ENCODE results near the gene GCLM. TPM values are rescaled to one million over a fixed set of nuclear protein-coding genes. Genes with fewer than 3 reads are reported as not detected.
"Not testable (repeated sequence)": the region's sequence is repeated elsewhere in the genome, so short reads cannot be mapped to it uniquely, and the experiment has no call there.

The GCLM gene
- polyA plus RNA-seq, 3 donors, result 10.2 to 13.1 (median 10.8) TPM

DNA sequence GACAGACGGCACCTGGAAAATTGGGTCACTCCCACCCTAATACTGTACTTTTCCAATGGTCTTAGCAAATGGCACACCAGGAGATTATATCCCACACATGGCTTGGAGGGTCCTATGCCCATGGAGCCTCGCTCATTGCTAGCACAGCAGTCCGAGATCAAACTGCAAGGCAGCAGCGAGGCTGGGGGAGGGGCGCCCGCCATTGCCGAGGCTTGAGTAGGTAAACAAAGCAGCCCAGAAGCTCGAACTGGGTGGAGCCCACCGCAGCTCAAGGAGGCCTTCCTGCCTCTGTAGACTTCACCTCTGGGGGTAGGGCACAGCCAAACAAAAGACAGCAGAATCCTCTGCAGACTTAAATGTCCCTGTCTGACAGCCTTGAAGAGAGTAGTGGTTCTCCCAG lies 53.2 kb downstream of the GCLM start:
- not testable (repeated sequence) for DNase-seq (ENCODE audit: extremely low read depth in 1 of 11, low read depth in 9 of 11, low spot score in 4 of 11)

DNA sequence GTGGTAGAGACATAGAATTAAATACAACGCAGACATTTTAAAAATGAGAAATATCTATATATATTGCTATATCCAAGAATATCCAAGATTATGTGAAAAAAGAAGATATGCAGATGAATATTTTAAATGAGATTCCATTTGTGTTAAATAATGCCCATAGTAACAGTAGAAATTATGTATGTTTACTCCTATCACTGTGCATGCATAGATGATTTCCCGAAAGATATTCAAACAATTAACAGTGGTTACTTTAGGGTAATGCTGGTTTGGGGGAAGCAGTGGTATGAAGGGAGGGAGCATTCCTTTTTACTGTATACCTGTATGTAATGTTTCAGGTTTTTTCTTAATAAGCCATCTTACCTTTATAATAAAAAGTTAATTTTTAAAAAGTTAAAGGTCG lies 55.3 kb downstream of the GCLM start:
- no peak for DNase-seq (ENCODE audit: extremely low read depth in 1 of 11, low read depth in 9 of 11, low spot score in 4 of 11)

DNA sequence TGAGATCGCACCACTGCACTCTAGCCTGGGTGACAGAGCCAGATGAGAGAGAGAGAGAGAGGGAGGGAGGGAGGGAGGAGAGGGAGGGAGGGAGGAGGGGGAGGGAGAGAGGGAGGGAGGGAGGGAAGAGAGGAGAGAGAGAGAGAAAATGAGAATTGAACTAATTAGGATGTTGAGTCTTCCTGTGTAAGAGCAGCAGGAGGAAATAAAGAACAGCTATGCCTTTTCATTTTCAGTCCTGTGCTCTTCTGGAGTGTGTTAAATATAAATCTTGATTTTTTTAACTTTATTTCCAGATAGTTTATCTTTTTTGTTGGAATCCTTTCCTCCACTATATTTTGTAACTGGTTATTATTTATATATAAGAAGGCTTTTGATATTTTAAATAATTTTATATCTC lies 57.4 kb downstream of the GCLM start:
- no peak for DNase-seq (ENCODE audit: extremely low read depth in 1 of 11, low read depth in 9 of 11, low spot score in 4 of 11)

DNA sequence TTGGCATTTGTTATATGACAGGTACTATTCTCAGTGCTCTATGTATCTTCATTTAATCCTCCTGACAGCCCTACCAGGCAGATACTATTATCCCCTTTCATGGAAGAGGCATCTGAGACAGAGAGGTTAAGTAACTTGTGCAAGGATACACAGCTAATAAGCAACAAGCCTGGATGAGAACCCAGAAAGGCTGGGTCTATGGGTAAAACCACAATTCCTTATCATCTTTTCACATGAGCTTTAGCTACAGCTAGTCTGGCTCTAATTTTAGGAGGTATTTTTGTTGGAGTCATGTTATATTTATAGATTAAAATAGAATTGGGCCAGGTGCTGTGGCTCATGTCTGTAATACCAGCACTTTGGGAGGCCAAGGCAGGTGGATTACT lies 57.9 kb downstream of the GCLM start:
- no peak for DNase-seq (ENCODE audit: extremely low read depth in 1 of 11, low read depth in 9 of 11, low spot score in 4 of 11)

DNA sequence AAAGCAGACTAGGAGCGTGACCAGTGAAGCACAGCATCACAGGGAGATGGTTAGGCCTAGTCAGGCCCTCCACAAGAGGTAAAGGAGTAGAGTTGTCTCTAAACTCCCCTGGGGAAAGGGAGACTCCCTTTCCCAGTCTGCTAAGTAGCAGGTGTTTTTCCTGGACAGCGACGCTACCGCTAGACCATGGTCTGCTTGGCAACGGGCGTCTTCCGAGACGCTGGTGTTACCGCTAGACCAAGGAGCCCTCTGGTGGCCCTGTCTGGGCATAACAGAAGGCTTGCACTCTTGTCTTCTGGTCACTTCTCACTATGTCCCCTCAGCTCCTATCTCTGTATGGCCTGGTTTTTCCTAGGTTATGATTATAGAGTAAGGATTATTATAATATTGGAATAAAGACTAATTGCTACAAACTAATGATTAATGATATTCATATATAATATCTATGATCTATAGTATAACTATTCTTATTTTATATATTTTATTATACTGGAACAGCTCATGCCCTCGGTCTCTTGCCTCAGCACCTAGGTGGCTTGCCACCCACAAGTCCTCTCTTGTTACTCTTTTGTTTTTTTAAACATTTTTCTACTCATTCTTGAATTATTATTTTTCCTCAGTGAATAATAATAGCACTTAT lies 58.4 kb downstream of the GCLM start:
- peak in 1 of 11 donors; percentile 14 for DNase-seq (ENCODE audit: extremely low read depth in 1 of 11, low read depth in 9 of 11, low spot score in 4 of 11)

DNA sequence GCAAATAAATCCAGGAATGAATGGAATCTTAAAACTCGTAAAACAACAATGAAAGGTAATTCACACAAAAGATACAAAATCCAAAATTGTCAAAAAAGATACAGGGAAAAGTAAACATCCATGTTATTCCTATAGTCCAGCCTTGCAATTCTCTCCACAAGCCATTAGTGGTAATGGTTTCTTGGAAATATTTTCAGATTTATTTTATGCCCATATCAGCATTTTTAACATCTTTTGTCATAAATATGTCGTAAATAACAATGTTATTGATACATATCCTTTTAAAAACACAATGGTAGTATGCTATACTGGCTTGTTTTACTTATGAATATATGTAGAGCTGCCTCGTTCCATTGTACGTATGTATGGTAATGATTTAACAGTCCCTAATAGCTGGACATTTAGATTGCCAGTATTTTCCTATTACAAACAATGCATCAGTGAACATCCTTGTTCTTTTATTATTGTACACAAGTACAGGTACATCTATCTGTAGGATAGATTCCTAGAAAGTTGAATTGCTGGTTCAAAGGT lies 60.8 kb downstream of the GCLM start:
- DNase-seq (ENCODE audit: extremely low read depth in 1 of 11, low read depth in 9 of 11, low spot score in 4 of 11), result no peak

DNA sequence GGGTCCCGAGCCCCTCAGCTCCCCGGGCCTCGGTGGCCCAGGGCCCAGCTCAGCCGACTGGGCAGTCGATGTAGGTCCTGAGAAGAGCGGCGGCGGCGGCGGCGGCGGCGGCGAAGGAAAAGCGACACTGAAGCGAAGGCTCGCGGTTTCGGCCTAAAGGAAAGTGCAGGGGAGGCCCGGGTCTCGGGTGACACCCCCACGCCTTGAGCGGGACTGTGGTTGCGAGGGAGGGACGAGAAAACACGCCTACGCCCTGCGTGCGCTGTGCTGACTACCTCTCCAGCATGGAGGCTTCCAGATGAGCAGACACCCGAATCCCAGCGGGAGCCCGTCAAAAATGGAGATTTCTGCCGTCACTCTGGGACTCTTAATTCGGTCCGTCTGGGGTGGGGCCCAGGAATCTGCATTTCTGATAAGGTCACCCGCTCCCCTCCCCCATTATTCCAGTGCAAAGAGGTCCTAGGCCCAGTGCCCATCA lies 61.4 kb downstream of the GCLM start:
- peak in 9 of 11 donors; percentile 32 to 67 (median 53) for DNase-seq (ENCODE audit: extremely low read depth in 1 of 11, low read depth in 9 of 11, low spot score in 4 of 11)

DNA sequence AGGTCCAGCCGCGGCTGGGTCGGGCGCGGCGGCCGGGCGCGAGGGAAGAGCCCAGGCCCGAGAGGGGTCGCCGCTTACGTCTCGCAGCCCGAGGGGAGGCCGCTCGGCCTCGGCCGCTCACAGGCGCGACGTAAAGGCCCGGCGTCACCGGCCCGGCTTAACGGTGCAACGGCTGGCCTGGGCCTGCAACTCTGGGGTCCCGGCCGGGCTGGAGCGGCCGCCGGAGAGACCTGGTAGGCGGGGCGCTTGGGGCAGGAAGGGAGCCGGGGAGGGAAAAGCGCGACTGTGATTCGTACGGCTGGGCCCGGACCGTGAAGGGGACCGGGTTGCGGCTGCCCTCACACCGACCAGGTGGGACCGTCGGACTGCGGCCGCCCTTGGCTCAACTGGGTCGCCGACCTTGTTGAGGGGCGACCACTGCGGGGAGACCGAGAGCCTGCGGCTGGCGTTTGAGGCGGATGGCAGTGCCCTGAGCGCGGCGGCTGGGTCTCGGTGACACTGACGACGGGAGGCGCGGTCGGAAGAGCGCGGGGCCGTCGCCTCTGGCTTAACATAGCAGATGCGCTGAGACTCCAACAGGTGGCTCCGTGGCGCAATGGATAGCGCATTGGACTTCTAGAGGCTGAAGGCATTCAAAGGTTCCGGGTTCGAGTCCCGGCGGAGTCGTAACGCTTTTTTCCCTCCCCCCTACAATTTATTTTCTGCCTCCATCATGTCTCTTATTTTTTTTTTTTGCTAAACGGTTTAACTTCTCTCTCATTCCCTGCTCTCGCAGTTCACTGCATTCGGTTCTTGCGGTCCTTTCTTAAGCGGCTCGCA lies 62.0 kb downstream of the GCLM start:
- DNase-seq (ENCODE audit: extremely low read depth in 1 of 11, low read depth in 9 of 11, low spot score in 4 of 11), result peak; percentile 85 to 95 (median 92)

DNA sequence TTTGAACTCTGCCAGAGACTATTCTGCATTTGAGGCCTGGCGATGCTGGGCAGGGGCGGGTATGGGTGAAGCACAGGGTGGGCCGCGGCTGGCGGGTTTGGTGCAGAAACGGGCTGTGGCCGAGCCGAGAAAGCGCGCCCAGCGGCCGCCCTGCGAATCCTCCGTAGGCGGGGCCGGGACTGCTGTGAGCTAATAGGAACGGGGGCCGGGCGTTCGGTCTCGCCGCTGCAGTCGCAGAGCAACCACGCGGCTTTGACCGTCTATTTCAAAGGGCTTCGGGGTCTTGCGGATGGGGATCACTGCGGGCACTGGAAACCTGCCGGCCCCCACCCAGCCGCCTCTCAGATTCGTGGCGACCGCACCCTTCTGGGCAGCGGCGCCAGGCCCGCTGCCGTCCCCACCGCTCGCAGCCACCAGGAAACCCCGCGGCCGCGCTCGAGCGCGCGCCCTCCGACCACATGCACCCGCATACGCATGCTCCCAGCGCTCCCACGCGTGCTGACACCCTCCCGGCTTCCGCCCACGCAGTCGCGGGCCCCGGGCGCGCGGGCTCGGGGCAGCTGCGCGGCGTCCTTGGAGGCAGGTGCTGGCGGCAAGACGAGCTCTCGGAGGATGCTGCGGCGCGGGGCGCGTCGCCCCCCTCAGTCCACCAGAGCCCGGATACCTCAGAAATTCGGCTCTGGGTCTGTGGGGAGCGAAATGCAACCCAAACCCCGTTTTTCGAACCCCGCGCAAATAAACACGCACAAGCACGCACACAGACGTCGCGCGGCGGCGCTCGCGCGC lies 62.8 kb downstream of the GCLM start:
- peak; percentile 64 to 84 (median 82) for DNase-seq (ENCODE audit: extremely low read depth in 1 of 11, low read depth in 9 of 11, low spot score in 4 of 11)

DNA sequence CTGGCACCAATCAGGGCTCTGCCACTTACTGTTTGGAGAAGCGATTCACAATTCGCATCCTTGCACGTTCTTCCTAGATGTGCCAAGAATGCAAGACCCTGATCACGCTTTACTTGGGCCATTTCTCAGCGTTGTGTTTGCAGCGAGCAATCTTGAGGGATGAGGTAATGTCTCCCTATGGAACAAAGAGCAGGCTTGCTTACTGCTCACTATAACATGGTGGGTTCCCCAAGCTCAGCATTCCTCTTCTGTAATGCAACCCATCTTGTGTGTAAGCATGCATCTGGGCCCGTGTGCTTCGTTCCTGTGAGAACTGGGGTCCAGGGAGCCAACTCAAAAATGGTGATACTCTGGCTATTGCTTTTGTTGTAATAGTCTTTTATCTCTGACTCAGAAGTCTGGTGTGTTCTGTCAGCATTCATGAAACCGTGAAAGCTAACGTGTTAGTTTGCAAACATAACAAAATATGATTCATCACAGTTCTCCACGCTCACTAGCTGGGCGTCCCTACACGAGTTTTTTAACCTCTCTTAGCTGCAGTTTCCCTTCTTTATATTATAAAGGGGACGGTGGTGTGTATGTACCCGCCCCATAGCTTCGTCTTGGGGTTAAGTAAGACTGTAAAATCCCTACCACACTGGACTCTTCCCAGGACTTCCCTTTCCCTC lies 63.6 kb downstream of the GCLM start:
- peak in 10 of 11 donors; percentile 11 to 45 (median 23) for DNase-seq (ENCODE audit: extremely low read depth in 1 of 11, low read depth in 9 of 11, low spot score in 4 of 11)

DNA sequence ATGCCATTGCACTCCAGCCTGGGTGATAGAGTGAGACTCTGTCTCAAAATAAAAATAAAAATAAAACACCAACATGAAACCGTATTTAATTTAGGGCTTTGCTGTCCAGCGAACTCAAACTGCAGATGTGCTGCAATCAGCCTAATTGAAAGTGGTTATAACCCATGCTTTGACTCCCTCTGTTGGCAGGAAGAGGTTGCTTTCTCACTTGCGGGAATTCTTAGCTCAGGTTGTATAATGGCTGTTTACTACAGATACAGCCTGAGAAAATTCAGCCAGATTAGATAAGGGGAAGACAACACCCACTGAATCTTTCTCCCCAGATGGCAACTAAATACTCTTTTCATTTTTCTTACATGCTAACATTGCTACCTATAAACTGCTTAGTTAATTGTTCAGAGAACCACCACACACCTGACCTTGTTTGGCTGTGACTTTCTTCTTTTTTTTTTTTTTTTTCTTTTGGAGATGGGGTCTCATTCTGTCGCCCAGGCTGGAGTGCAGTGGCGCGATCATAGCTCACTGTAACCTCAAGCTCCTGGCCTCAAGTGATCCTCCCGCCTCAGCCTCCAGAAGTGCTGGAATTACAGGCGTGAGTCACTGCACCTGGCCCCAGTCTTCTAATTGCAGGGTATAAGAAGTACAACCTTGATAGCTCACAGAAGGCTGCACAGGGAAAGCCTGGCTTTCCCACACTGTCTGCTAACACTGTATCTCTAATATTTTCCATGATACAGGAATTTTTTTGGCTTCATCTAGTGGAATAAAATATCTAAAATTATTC lies 64.8 kb downstream of the GCLM start:
- DNase-seq (ENCODE audit: extremely low read depth in 1 of 11, low read depth in 9 of 11, low spot score in 4 of 11), result peak; percentile 31 to 80 (median 61)

DNA sequence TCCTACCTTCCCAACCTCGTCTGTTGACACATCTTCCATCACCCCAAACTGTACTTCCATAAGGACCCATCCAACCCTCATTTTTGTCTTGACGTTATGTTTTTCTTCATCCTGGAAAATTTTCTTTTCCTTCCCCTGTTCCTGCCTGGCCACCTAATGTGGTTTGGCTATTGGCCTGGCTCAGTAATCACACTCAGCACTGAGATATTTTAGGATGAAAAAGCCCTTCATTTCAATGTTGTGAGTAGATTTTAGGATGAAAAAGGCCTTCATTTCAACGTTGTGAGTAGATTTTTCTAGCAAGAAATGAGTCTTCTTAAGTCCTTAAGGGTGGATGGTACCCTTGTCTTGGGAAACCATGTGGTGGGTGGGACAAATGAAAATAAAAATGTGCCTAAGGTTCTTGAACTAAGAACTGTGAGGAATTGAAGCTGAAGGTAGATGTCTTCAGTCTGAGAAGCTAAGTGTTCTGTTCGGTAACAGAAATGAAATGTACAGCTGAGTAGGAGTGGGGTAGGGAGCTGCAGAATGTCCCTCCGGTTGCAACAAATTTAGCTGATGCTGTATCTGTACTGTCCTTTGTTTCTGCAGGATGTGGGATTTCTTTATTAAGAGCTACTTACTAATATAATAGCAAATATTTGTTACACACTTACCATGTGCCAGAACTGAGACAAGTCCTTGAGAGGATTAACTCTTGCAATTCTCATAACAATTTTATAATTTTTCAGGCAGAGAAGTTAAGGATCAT lies 66.3 kb downstream of the GCLM start:
- DNase-seq (ENCODE audit: extremely low read depth in 1 of 11, low read depth in 9 of 11, low spot score in 4 of 11), result no peak

DNA sequence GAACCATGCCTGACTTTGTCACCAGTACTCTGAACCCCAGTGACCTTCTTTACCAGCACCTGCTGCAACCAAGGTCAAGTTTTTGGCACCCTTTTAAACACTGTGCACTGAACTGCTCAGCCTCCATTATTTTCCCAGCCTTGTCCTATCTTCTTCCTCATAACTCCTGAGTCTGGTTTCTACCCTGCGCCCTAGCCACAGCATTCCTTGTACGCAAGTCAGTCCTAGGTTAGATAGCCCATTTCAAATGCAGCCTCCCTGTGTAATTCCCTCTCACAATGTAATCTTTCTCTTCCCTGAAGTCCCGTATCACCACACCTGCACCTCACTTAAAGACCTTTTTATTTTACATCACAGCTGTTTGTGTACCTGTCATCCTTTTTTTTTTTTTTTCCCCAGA lies 67.5 kb downstream of the GCLM start:
- no peak for DNase-seq (ENCODE audit: extremely low read depth in 1 of 11, low read depth in 9 of 11, low spot score in 4 of 11)

DNA sequence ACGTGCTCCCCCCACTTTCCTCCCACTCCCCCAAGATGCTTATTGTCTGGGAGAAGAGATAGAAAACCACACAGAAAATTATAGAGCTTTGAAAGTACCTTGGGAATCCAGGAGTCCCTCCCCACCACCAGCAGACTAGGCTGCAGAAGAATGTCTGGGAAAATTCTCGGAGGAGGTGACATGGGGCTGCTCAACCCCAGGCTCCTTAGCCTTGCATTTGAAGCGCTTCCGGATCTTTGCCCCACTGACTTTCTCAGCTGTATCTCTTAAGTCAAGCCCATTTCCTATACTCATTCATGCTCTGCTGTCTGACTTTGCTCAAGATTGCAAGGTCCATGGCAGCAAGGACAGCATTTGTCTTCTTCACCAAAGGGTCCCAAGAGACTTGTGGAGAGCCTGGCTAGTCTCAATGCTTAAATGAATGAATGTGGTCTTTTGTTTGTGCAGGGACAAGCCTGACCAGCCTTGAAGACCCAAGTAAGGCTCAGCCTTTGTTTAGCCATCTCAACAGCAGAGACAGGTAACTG lies 68.2 kb downstream of the GCLM start:
- no peak for DNase-seq (ENCODE audit: extremely low read depth in 1 of 11, low read depth in 9 of 11, low spot score in 4 of 11)

DNA sequence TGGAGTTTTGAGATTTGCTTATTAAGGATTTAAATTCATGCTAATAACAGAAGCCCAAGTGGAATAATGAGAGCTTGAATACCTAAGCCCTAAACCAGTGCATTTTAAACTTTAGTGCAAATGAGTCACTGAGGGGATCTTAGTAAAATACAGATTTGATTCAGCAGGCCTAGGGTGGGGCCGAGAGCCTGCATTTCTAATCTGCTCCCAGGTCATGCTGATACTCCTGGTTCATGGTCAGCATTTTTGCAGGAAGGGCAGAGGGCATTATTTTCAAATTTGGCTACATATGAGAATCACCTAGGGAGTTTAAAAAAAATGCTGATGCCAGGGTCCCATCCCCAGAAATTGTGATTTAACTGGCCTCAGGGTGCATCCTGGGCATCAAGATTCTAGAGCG lies 69.5 kb downstream of the GCLM start:
- no peak for DNase-seq (ENCODE audit: extremely low read depth in 1 of 11, low read depth in 9 of 11, low spot score in 4 of 11)

DNA sequence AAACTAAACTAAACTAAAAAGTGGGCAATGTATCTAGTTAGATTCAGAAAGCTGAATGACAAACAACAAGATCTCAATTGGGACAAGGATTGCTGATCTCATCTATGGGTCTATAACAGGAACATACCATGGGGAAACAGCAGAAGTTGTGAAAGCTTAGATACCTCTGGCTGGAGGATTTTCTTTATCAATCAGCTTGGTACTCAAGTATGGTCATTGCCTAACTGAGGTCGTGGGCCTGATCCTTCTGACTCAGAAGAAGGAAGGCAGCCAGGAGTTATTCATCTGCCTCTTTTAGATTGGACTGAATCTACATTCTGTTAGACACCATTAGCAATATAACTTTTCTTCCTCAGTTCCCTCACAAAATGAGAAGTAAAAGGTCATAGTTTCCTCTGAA lies 69.9 kb downstream of the GCLM start:
- DNase-seq (ENCODE audit: extremely low read depth in 1 of 11, low read depth in 9 of 11, low spot score in 4 of 11), result no peak

DNA sequence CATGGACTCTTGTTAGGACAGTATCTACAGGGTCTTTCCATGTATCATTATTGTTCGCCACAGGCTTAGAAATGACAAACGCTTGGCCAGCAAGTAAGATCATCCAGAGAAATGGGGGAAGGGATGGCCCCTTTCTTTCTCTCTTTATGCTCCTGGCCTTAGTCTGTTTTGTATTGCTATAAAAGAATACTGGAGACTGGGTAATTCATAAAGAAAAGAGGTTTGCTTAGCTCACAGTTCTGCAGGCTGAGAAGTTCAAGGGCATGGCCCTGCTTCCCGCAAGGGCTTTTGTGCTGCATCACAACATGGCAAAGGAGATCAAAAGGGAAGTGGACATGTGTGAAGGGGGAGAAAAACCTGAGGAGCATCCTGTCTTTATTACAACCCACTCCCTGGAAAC lies 71.3 kb downstream of the GCLM start:
- DNase-seq (ENCODE audit: extremely low read depth in 1 of 11, low read depth in 9 of 11, low spot score in 4 of 11), result no peak

All from renal cortex interstitium (tissue), 11 donors.